HG03575 (cell line): ENCODE measurements around the gene HNRNPC.
"Not testable (repeated sequence)": the region's sequence is repeated elsewhere in the genome, so short reads cannot be mapped to it uniquely, and the experiment has no call there.

Source experiments
- ATAC-seq: cut with Tn5 transposase; IDR thresholded peaks from one replicate; pipeline ENCODE4 v1.9.1; 2021; ENCODE audit not compliant: unreplicated experiment, insufficient number of reproducible peaks, low FRiP score; ENCODE audit errors: extremely low read depth

Gene HNRNPC

GRCh38 chr14:21202463-21203358 is 66.5 kb downstream of the HNRNPC start:
- no peak for ATAC-seq

GRCh38 chr14:21201732-21202462 is 67.3 kb downstream of the HNRNPC start:
- ATAC-seq: no peak

DNA sequence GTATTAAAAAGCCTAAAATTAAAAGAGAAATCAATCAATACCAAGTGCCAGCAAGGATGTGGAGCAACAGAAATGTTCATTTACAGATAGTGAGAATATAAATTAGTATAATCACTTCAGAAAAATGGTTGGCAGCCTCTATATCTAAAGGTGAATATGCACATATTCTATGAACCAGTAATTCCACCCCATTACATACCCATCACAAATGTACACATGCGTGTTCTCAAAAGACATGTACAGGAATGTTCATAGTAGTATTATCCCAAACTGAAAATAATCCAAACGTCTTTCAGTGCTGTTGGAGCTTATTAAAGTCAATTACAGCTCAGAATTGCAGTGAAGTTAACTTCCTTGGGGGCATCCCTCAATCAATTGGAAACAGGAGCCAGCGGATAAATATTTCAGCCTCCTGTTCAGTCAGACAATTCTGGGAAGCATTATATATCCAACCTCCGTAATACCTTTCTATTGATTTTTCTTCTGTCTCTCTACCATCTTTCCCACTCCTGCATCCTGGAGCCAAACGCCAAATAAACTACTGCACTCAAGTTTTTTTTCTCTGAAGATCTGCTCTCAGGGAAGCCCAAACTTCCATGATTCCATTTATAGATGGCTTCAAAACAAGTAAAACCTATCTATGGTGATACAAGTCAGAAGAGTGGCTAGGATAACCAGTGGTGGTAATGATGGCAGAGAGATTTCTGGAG is 68.3 kb downstream of the HNRNPC start:
- ATAC-seq: no peak

- ATAC-seq: no peak
Observed at GRCh38 chr14:21199611-21200560, 69.4 kb downstream of the HNRNPC start.

GRCh38 chr14:21197418-21198205 is 71.6 kb downstream of the HNRNPC start:
- ATAC-seq: no peak

DNA sequence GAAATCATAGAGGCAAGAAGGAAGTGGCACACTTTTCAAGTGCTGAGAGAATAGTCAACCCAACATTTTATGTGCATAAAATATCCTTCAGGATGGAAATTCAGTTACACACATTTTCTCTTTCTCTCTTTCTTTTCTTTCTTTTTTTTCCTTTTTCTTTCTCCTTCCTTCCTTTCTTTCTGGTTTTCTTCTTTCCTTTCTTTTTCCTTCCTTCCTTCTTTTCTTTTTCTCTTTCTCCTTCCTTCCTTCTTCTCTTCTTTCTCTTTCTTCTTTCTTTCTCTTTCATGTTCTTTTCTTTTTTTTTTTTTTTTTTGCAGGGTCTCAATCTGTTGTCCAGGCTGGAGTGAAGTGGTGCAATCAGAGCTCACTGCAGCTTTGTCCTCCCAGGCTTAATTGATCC is 74.6 kb downstream of the HNRNPC start:
- ATAC-seq: no peak

DNA sequence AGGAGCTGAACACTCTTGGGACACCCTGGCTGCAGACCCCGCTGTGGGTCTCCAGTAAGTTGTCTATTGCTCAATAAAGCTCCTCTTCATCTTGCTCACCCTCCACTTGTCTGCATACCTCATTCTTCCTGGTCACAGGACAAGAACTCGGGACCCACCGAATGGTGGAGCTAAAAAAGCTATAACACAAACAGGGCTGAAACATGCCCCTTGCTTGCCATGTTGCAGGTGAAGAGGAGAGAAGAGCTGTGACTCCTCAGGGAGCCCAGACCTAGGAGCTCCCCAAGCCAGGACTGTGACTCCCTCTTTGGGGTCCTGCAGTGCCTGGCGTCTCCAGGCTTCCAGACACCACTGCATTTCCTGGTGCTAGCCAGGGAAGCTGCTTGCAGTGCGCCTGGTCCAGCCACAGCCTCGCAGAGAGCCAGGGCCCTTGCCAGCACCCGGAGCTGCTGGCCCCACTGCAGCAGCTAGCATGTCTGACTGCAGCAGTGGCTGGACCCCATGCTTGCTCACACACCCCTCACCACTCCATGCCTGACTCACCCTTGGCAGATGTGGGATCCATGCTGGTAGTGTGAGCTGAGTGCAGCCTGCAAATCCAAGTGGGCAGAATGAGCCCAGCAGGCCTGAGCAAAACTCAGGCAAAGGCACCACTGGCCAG is 76.2 kb downstream of the HNRNPC start:
- no peak for ATAC-seq

GRCh38 chr14:21192447-21192822 is 76.8 kb downstream of the HNRNPC start:
- ATAC-seq: no peak

DNA sequence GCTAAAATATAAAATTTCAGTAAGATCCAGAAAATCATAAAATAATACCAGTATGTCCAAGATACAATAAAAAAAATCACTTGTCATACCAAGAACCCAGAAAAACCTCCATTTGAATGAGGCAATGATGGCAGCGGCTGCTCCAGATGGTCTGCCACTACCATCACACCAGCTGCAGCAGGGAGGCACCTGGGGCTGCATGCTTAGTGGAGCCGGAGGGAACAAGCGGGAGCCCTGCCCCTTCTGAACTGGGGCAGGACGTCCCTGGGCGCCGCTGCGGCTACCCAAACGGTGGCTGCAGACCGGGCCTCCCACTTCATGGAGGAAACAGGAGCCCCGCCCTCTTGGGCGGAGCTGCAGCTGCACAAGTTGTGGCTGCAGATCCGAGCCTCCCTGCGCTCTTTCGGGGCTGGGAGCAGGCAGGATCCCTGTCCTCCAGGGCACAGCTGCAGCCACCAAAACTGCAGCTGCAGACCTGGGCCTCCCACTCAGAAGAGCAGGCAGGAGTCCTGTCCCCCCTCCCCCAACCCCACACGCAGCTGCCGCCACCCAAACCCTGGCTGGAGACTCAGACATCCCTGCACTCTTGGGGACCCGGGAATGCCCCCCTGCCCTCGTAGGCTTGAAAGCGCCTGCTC is 77.3 kb downstream of the HNRNPC start:
- no peak for ATAC-seq

- no peak for ATAC-seq
Observed at GRCh38 chr14:21191261-21191808, 77.9 kb downstream of the HNRNPC start.

DNA sequence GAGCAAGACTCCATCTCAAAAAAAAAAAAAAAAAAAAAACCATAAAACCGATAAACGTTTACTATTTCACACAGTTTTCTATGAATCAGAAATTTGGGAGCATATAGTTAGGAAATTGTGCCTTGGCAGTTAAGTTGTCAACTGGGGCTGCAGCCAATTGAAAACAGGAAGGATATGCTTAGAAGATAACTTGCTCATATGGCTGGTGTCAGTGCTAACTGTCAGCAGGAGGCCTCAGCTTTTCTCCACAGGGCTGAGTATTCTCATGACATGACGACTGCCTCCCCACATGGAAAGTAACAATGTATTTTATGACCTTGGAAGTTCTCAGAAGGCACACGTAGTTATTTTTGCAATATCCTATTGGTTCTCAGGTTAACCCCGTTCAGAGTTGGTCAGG is 83.8 kb downstream of the HNRNPC start:
- no peak for ATAC-seq

- no peak for ATAC-seq
Observed at GRCh38 chr14:21184254-21184653, 85.0 kb downstream of the HNRNPC start.

DNA sequence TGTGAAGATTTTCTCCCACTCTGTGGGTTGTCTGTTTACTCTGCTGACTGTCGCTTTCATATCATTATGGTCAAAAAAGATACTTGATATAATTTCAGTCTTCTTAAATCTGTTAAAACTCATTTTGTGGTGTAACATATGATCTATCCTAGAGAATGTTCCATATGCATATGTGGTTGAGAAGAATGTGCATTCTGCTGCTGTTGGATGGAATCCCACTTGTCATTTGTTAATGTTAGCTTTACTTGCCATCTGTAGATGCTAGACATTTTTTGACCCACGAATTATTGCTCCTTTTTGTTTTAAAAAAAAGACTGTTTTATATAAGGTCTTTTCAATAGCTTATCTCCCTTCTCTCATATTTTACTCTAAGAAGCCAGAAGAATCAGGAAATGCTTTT is 87.1 kb downstream of the HNRNPC start:
- ATAC-seq: no peak

DNA sequence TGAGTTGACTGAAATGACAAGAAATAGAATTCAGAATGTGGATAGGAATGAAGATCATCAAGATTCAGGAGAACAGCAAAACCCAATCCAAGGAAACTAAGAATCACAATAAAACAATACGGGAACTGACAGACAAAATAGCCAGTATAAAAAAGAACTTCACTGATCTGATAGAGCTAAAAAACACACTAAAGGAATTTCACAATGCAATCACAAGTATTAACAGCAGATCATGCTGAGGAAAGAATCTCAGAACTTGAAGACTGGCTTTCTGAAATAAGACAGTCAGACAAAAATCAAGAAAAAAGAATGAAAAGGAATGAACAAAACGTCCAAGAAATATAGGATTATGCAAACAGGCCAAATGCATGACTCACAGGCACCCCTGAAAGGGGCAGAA is 98.1 kb downstream of the HNRNPC start:
- ATAC-seq: no peak

DNA sequence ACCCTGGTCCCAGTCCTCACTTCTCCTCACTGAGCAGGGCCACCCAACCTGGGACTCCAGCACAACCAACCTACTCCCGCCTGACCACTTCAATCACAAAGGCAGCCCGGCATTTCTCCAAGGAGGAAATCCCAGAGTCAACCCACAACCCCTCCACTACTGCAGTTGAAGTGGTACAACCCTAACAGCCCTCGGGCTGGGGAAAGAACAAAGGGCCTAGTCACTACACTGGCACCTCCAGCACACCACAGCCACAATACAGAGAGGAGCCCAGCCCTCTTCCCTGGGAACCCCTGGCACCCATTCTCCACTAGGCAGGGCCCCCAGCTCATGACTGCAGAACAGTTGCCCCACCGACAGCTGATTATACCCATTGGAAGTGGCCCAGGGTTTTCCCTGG is 99.7 kb downstream of the HNRNPC start:
- ATAC-seq: no peak

DNA sequence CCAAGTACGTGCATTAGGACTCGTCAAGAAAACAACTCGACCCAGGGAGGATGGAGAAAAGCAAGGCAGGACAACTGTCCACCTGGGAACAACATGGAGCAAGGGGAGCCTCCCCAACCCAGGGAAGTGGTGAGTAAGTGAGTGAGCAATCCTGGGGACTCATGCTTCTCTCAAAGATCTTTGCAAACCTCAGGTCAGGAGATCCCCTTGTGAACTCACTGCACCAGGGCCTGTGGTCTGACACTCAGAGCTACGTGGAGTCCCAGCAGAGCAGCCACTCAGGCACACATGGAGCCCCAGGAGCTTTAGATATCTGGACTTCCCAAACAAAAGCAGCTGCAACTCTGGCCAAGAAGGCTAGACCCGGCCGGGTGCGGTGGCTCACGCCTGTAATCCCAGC is 101.2 kb downstream of the HNRNPC start:
- ATAC-seq: no peak

DNA sequence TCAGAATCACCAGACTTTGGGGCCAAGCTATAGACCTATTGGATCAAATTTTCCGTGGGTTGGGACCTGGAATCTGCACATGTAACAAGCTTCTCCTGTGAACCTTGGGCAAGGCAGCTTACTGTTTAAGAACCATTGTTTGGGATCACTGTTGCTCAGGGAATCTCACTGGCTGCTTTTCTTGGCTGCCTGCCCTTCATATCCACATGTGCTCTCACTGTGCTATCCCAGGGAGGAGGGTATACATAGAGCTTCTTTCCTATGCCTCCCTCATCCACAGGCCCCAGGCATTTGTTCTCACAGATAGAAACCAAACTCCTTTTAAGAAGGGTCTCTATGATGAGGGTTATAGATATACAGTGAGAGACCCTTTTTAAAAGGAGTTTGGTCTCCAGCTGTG is 103.6 kb downstream of the HNRNPC start:
- not testable (repeated sequence) for ATAC-seq
